Neuron (in vitro differentiated cells): ENCODE measurements around the gene INPP5A.

Experiments
- H2AFZ ChIP-seq: one replicate; pipeline ENCODE4 v1.6.1; 2013; ENCODE audit warnings: low read depth, mild to moderate bottlenecking, inconsistent platforms, low read length, moderate library complexity
- H3K27me3 ChIP-seq: one replicate; pipeline ENCODE4 v1.6.1; 2013; ENCODE audit warnings: low read length; ENCODE audit not compliant: insufficient read depth
- H3K36me3 ChIP-seq: one replicate; pipeline ENCODE4 v1.6.1; 2013; ENCODE audit warnings: low read length; ENCODE audit not compliant: insufficient read depth
- H3K4me1 ChIP-seq: one replicate; pipeline ENCODE4 v1.6.1; 2013; ENCODE audit warnings: low read length; ENCODE audit not compliant: insufficient read depth
- H3K4me3 ChIP-seq: 2 replicates; pipeline ENCODE4 v1.5.1; 2013; ENCODE audit warnings: mild to moderate bottlenecking, low read length, moderate library complexity
- H3K9me3 ChIP-seq: one replicate; pipeline ENCODE4 v1.6.1; 2013; ENCODE audit warnings: low read length

The INPP5A gene

GRCh38 chr10:132743925-132744490, 206.4 kb downstream of the INPP5A start:
- Histone ChIP-seq H3K36me3 (no peaks in the 10 kb centered on the region), H3K4me3 (no peak overlapping the region), H3K9me3 (peaks cover 16% of the 10 kb centered on the region), H3K27me3 (no peaks in the 10 kb centered on the region), H2AFZ (no peak overlapping the region), H3K4me1 (peaks cover 35% of the 10 kb centered on the region)

GRCh38 chr10:132744839-132745238, 207.3 kb downstream of the INPP5A start:
- Histone ChIP-seq H3K4me1 (peaks cover 35% of the 10 kb centered on the region), H2AFZ (no peak overlapping the region), H3K4me3 (no peak overlapping the region), H3K36me3 (no peaks in the 10 kb centered on the region), H3K27me3 (no peaks in the 10 kb centered on the region), H3K9me3 (peaks cover 9% of the 10 kb centered on the region)

GRCh38 chr10:132745511-132745910, 207.9 kb downstream of the INPP5A start:
- H2AFZ ChIP-seq = no peak overlapping the region
- no peaks in the 10 kb centered on the region for H3K36me3 ChIP-seq
- H3K27me3 ChIP-seq = no peaks in the 10 kb centered on the region
- peaks cover 4% of the 10 kb centered on the region for H3K9me3 ChIP-seq
- H3K4me3 ChIP-seq = no peak overlapping the region
- peaks cover 35% of the 10 kb centered on the region for H3K4me1 ChIP-seq

GRCh38 chr10:132745971-132746370, 208.4 kb downstream of the INPP5A start:
- Histone ChIP-seq H3K36me3 (no peaks in the 10 kb centered on the region), H2AFZ (no peak overlapping the region), H3K9me3 (no peaks in the 10 kb centered on the region), H3K4me3 (no peak overlapping the region), H3K27me3 (no peaks in the 10 kb centered on the region), H3K4me1 (peaks cover 35% of the 10 kb centered on the region)

GRCh38 chr10:132746386-132746785, 208.8 kb downstream of the INPP5A start:
- H3K9me3 ChIP-seq = no peaks in the 10 kb centered on the region
- no peak overlapping the region for H2AFZ ChIP-seq
- H3K4me3 ChIP-seq = no peak overlapping the region
- H3K4me1 ChIP-seq = peaks cover 35% of the 10 kb centered on the region
- H3K27me3 ChIP-seq = no peaks in the 10 kb centered on the region
- H3K36me3 ChIP-seq = no peaks in the 10 kb centered on the region

- Histone ChIP-seq H3K4me1 (peaks cover 32% of the 10 kb centered on the region), H3K4me3 (no peak overlapping the region), H3K36me3 (no peaks in the 10 kb centered on the region), H3K27me3 (no peaks in the 10 kb centered on the region), H2AFZ (no peak overlapping the region), H3K9me3 (no peaks in the 10 kb centered on the region)
These were observed 209.4 kb downstream of the INPP5A start for GRCh38 chr10:132746801-132747625.

- H2AFZ ChIP-seq = no peak overlapping the region
- no peaks in the 10 kb centered on the region for H3K9me3 ChIP-seq
- no peak overlapping the region for H3K4me3 ChIP-seq
- H3K4me1 ChIP-seq = peaks cover 25% of the 10 kb centered on the region
- no peaks in the 10 kb centered on the region for H3K27me3 ChIP-seq
- no peaks in the 10 kb centered on the region for H3K36me3 ChIP-seq
These were observed 210.5 kb downstream of the INPP5A start for GRCh38 chr10:132748135-132748534.

GRCh38 chr10:132748545-132749370, 211.2 kb downstream of the INPP5A start:
- Histone ChIP-seq H3K4me3 (no peak overlapping the region), H3K4me1 (peaks cover 21% of the 10 kb centered on the region), H3K9me3 (no peaks in the 10 kb centered on the region), H3K27me3 (no peaks in the 10 kb centered on the region), H2AFZ (no peak overlapping the region), H3K36me3 (no peaks in the 10 kb centered on the region)

GRCh38 chr10:132749371-132749795, 211.8 kb downstream of the INPP5A start:
- Histone ChIP-seq H3K9me3 (no peaks in the 10 kb centered on the region), H3K27me3 (no peaks in the 10 kb centered on the region)

GRCh38 chr10:132750936-132751335, 213.3 kb downstream of the INPP5A start:
- no peaks in the 10 kb centered on the region for H3K27me3 ChIP-seq
- no peak overlapping the region for H3K4me3 ChIP-seq
- H3K4me1 ChIP-seq = peaks cover 19% of the 10 kb centered on the region
- peaks cover 6% of the 10 kb centered on the region for H3K9me3 ChIP-seq
- peaks cover under 1% of the 10 kb centered on the region for H3K36me3 ChIP-seq
- no peak overlapping the region for H2AFZ ChIP-seq

More at GRCh38 chr10:132749371-132749795, 211.8 kb downstream of the INPP5A start:
- H2AFZ ChIP-seq = no peak overlapping the region
- H3K36me3 ChIP-seq = no peaks in the 10 kb centered on the region
- no peak overlapping the region for H3K4me3 ChIP-seq
- peaks cover 19% of the 10 kb centered on the region for H3K4me1 ChIP-seq

- H3K36me3 ChIP-seq = peaks cover 7% of the 10 kb centered on the region
These were observed 214.8 kb downstream of the INPP5A start for GRCh38 chr10:132752378-132752777.

GRCh38 chr10:132752961-132753360, 215.4 kb downstream of the INPP5A start:
- no peak overlapping the region for H2AFZ ChIP-seq
- H3K9me3 ChIP-seq = peaks cover 15% of the 10 kb centered on the region
- H3K36me3 ChIP-seq = peaks cover 9% of the 10 kb centered on the region
- no peak overlapping the region for H3K4me3 ChIP-seq
- H3K4me1 ChIP-seq = peaks cover 3% of the 10 kb centered on the region
- H3K27me3 ChIP-seq = no peaks in the 10 kb centered on the region

More at GRCh38 chr10:132752378-132752777, 214.8 kb downstream of the INPP5A start:
- Histone ChIP-seq H3K4me1 (peaks cover 4% of the 10 kb centered on the region), H3K27me3 (no peaks in the 10 kb centered on the region), H3K4me3 (no peak overlapping the region), H3K9me3 (peaks cover 13% of the 10 kb centered on the region), H2AFZ (no peak overlapping the region)

GRCh38 chr10:132753596-132753995, 216.0 kb downstream of the INPP5A start:
- no peaks in the 10 kb centered on the region for H3K27me3 ChIP-seq
- peaks cover 9% of the 10 kb centered on the region for H3K36me3 ChIP-seq
- H3K4me3 ChIP-seq = no peak overlapping the region
- no peak overlapping the region for H2AFZ ChIP-seq
- no peaks in the 10 kb centered on the region for H3K4me1 ChIP-seq
- peaks cover 15% of the 10 kb centered on the region for H3K9me3 ChIP-seq
